ENCODE results near the gene TOR1AIP2.

DNA sequence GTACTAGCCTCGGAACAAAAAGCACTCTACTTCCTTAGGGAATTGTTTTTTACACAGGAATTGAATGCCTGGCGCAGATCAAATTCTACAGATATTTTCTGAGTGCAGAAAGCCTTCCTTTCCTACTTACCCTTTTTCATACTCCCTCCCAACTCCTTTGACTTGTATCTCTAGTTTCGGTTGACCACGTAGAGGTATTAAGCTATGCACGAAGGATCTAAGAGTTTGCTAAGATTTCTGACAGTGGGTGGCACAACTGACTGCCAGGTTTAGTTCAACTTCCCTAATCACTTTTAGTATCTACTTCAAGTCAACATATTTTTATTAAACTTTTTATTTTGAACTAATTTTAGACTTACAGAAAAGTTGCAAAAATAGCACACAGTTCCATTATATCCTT, 5.0 kb downstream of the TOR1AIP2 start:
- TF ChIP-seq SP1 (IDR thresholded peaks at IDR 0.05) = no peak
- no peak for TF ChIP-seq FOXA1 (IDR thresholded peaks at IDR 0.05)
- TF ChIP-seq FOXK2 (IDR thresholded peaks at IDR 0.05) = no peak
